Sigmoid colon (tissue), 4 donors: ENCODE measurements around the gene KIF23.

ENCODE experiments used
- POLR2A ChIP-seq, 2 donors: fragments of 450-650 bp; IDR thresholded peaks; one replicate each; pipeline ENCODE4 v1.6.1; 2016; ENCODE audit warnings: antibody characterized with exemption in 2 of 2, mild to moderate bottlenecking in 2 of 2, moderate library complexity in 2 of 2
- POLR2AphosphoS5 ChIP-seq, 4 donors: sonication (generic); formaldehyde crosslinking; IDR thresholded peaks; one replicate each; pipeline ENCODE4 v1.6.1; 2017; ENCODE audit warnings: antibody characterized with exemption in 4 of 4
- TF ChIP-seq, protein P1 (sequence below), 4 experiments: fragments of 450-650 bp in 3 of 4; fragments of 200-600 bp in 1 of 4; IDR thresholded peaks; one replicate each; pipeline ENCODE4 v1.5.1; 2016 to 2019; ENCODE audit warnings: antibody characterized with exemption in 4 of 4, mild to moderate bottlenecking in 3 of 4, moderate library complexity in 2 of 4

DNA sequence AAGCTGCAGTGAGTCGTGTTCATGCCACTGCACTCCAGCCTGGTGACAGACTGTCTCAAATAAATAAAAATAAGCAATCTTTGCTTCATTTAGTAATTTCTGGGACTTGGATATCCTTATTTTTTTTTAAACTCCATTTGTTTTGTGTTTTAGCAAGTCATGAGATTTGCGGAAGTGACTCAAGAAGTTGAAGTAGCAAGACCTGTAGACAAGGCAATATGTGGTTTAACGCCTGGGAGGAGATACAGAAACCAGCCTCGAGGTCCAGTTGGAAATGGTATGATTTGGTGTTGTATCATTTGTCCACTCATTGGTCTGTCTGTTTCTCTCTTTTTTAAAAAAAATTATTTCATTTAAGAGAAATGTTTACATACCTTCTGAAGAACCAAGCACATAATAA is 21.8 kb downstream of the KIF23 start:
- no peak for TF ChIP-seq POLR2A (IDR thresholded peaks at IDR 0.05)
- TF ChIP-seq, protein P1, sequence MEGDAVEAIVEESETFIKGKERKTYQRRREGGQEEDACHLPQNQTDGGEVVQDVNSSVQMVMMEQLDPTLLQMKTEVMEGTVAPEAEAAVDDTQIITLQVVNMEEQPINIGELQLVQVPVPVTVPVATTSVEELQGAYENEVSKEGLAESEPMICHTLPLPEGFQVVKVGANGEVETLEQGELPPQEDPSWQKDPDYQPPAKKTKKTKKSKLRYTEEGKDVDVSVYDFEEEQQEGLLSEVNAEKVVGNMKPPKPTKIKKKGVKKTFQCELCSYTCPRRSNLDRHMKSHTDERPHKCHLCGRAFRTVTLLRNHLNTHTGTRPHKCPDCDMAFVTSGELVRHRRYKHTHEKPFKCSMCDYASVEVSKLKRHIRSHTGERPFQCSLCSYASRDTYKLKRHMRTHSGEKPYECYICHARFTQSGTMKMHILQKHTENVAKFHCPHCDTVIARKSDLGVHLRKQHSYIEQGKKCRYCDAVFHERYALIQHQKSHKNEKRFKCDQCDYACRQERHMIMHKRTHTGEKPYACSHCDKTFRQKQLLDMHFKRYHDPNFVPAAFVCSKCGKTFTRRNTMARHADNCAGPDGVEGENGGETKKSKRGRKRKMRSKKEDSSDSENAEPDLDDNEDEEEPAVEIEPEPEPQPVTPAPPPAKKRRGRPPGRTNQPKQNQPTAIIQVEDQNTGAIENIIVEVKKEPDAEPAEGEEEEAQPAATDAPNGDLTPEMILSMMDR (IDR thresholded peaks at IDR 0.05) = no peak
- TF ChIP-seq POLR2AphosphoS5 (IDR thresholded peaks at IDR 0.05) = no peak
